AG09319 (cell line): ENCODE data around the gene SAMD1.
A peak's percentile ranks its signal among the peaks of the same experiment; 100 is the strongest.

Experiments
- DNase-seq: peaks from one replicate; pipeline ENCODE4 v3.0.0-alpha.2; 2010; ENCODE audit warnings: low read depth; ENCODE audit errors: extremely low read depth
- TF ChIP-seq, protein P1 (sequence below): IDR thresholded peaks from 2 replicates; pipeline ENCODE4 v1.5.1; 2011; ENCODE audit warnings: low read depth, mild to moderate bottlenecking, inconsistent platforms, low read length, moderate library complexity

SAMD1 gene

DNA sequence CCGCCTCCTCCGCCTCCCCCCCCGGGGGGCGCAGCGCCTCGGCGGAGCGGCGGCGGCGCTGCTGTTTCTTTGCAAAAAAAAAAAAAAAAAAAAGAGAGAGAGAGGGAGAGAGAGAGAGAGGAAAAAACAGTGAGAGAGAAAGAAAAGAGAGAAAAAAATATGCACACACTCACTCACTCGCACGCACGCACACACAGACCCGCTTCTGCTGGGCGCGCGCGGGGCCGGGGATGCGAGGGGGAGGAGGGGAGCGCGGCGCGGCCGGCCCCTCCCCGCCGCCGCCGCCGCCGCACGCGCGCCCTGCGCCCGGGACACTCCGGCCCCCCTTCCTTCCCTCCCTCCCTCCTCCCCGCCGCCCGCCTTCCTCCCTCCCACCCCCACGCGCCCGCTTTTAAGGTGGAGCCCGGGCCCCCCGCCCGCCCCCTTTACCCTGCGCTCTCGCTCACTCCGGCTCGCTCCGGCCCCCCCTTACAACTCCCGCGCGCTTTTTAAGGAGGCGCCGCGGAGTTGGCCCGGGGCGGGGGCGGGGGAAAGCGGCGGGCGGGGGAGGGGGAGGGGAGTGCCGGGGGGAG is at the start of gene SAMD1:
SAMD1 (minus strand) TSS at position 243 of the 572 bp plus-strand sequence.
- peak; percentile 79 for DNase-seq
- TF ChIP-seq, protein P1, sequence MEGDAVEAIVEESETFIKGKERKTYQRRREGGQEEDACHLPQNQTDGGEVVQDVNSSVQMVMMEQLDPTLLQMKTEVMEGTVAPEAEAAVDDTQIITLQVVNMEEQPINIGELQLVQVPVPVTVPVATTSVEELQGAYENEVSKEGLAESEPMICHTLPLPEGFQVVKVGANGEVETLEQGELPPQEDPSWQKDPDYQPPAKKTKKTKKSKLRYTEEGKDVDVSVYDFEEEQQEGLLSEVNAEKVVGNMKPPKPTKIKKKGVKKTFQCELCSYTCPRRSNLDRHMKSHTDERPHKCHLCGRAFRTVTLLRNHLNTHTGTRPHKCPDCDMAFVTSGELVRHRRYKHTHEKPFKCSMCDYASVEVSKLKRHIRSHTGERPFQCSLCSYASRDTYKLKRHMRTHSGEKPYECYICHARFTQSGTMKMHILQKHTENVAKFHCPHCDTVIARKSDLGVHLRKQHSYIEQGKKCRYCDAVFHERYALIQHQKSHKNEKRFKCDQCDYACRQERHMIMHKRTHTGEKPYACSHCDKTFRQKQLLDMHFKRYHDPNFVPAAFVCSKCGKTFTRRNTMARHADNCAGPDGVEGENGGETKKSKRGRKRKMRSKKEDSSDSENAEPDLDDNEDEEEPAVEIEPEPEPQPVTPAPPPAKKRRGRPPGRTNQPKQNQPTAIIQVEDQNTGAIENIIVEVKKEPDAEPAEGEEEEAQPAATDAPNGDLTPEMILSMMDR = no peak

DNA sequence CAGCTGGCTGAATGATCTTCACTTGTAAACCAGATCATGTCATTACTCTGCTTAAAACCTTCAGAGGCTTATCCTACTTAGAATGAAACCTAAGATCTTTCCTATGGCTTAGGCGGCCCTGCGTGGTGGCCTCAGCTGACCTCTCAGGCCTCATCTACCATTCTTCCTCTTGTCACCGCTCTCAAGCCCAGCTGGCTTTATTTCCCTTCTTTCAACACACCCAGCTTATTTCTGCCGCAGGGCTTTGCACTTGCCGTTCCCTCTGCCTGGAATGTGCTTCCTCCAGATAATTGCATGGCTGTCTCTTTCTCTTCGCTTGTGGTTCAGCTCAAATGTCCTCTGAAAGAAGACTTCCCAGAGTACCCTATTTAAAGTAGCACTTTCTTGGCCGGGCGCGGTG is 49.4 kb upstream of the SAMD1 start:
- TF ChIP-seq, protein P1 = no peak
- no peak for DNase-seq

DNA sequence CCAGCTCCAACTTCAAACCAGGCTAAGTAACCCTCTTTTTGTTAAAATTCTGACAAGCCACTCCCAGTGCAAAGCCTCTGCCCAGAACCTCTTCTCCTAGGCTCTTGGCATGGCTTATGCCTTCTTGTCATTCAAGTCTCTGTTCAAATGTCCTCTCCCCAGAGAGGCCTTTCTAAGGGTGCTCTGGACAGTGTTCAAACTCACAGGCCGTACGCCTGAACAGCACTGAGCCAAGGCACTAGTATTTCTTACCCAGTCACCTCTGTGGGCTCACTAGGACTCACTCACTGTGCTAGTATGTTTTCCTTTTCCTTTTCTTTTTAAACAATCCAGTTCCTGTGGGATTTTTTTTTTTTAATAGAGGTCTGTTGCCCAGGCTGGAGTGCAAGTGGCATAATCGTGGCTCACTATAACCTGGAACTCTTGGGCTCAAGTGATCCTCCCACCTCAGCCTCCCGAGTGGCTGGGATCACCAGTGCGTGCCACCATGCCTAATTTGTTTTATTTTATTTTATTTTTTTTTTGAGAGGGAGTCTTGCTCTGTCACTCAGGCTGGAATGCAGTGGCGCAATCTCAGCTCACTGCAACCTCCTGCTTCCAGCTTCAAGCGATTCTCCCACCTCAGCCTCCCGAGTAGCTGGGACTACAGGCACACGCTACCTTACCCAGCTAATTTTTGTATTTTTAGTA is 48.2 kb upstream of the SAMD1 start:
- TF ChIP-seq, protein P1 = no peak
- DNase-seq = no peak

DNA sequence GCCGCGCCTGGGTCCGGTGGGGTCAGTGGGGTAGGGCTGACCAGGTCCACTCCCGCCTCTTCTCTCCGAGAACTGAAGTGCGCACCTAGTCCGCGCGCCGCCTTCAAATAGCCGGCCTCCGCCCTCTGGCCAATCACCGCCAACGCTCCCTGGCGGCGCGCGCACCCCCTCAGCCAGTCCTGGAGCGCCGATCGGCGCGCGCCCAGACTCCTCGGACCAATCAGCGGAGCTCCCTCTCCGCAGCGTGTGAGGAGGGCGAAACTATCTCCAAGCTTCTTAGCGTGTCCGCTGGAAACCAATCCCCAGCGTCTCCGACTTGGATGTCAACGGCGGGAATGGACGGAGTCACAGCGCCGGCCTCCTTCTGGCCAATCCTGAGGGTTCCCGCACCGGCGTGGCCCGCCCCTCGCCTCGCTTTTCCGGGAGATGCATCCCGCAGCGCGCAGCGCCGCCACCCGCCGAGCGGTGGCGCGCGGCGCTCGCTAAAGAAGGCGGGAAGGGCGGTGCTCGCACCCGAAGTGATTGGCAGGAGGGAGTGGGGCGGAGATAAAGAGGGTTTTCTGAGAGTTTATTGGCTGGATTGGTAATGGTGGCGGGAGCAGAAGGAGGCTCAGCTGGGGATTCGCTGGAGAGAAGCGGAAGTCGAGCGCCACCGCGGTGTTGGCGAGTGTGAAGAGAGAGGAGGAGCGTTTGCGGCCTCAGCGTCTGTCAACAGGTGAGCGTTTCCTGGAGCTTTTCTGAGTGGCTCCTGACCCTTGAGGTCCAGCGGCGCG is 46.1 kb upstream of the SAMD1 start, which contains the start of gene ASF1B:
ASF1B (minus strand) TSS at position 81 of the 773 bp plus-strand sequence. CDS start 133 bp downstream, outside the sequence.
- DNase-seq = peak; percentile 99
- TF ChIP-seq, protein P1 = peak; percentile 71

DNA sequence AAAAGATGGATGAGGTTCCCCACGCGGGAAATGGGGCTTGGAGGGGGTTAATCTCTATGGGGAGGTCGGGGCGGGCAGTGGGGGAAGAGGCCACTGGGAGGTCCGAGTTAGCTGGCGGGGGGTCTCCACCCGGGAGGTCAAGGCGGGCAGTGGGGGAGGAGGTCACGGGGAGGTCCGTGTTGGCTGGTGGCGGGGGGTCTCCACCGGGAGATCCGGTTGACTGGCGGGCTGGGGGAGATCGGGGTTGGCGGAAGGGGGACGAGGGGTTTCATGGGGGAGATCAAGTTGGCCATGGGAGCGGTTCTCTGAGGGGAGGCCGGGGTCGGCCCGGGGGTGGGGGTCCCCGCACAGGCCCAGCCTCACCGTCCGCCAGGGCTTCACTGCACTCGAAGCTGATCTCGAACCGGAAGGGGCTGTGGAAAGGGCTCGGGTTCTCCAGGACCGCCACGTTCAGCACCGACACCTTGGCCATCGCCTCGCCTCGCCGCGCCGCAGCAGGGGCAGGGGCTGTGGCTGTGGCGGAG is 45.5 kb upstream of the SAMD1 start:
- TF ChIP-seq, protein P1 = no peak
- DNase-seq = no peak

DNA sequence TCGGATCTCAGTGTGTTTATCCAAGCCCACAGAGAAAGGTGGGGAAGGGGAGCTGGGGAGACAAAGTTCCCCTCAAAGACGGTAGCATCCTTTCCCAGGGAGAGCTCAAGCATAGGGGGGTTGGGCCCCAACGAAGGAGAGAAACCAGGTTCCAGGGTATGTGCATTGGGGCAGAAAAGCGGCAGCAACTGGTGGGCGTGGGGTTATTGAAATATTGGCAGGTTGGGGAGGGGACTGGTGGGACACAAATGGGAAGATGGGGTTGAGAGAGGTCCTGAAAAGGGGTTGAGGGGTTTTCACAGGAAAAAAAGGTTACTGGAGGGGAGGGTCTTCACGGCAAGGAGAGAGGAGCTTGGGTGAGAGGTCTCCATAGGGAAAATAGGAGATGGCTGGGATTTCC is 44.8 kb upstream of the SAMD1 start:
- DNase-seq = no peak
- TF ChIP-seq, protein P1 = no peak
